GM21723 (cell line): ENCODE data around the gene ANTXRL.
"Not testable (repeated sequence)": the region's sequence is repeated elsewhere in the genome, so short reads cannot be mapped to it uniquely, and the experiment has no call there.

Experiments
- ATAC-seq: cut with Tn5 transposase; IDR thresholded peaks from one replicate; pipeline ENCODE4 v1.9.1; 2021; ENCODE audit warnings: mild to moderate bottlenecking, moderate library complexity; ENCODE audit not compliant: unreplicated experiment

ANTXRL gene

DNA sequence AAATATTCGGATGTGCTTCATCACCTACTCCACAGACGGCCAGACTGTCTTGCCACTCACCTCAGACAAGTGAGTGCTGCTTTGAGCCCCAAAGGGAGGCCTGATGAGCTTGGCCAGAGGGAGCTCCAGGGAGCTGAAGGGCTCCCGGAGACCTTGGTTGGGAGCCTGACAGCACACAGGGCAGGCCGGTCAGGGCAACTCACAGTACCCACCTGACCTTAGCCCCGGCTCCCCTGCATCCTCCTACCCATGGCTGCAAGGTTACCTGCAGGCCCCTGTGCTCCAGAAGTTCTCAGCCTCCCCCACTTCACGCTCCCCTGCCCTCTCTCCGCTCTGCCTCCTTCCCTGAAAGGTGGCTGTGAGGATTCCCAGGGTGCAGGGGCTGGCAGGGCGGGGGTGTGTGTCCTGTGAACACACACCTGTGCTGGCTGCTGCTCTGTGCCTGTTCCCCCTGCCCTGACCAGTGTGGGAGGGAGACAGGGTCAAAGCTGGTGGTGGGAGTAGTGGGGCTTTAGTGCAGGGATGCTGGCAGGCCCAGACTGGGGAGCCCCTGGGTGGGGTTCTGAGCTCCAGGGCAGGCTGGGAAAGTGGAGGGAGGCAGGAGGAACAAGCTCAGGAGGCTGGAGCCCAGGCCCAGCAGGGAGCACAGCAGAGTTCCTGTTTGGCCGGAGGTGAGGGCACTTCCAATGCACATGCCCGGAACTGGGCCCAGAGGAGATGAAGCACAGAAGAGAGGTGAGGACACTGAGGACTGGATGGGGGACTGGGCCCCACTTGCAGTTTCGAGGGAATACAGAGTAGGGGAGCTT lies 7.2 kb downstream of the ANTXRL start:
- ATAC-seq = no peak

DNA sequence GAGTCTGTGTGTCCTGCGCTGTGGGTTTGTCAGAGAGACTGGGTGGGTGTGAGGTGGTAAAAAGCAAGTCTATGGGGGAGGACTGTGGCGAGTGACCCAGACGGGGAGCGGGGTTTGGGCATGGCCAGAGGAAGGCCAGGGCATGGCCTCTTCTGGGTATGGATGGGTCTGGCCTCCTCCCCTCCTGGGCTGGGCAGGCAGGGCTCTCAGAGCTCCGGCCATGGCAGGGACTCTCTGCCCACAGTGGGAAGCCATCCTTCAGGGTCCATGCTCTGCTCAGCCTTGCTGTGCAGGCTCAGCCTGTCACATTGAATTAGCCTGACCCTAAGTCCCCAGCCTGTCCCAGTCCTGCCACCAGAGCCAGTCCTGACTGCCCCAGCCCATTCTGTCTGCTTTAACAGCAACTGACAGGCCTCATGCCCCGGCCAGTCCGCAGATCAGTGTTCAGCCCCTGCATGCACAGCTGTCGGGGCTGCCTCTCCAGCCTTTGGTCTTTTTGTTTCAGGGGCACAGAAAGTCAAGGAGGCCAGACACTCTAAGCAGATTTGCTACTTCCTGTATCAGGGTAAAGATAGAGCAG lies 7.9 kb downstream of the ANTXRL start:
- ATAC-seq = no peak

GRCh38 chr10:46295350-46296010 lies 8.7 kb downstream of the ANTXRL start:
- not testable (repeated sequence) for ATAC-seq

GRCh38 chr10:46296086-46296485 lies 9.3 kb downstream of the ANTXRL start:
- ATAC-seq = not testable (repeated sequence)

GRCh38 chr10:46296641-46297141 lies 9.9 kb downstream of the ANTXRL start:
- no peak for ATAC-seq

GRCh38 chr10:46297406-46298204 lies 10.8 kb downstream of the ANTXRL start:
- ATAC-seq = no peak

DNA sequence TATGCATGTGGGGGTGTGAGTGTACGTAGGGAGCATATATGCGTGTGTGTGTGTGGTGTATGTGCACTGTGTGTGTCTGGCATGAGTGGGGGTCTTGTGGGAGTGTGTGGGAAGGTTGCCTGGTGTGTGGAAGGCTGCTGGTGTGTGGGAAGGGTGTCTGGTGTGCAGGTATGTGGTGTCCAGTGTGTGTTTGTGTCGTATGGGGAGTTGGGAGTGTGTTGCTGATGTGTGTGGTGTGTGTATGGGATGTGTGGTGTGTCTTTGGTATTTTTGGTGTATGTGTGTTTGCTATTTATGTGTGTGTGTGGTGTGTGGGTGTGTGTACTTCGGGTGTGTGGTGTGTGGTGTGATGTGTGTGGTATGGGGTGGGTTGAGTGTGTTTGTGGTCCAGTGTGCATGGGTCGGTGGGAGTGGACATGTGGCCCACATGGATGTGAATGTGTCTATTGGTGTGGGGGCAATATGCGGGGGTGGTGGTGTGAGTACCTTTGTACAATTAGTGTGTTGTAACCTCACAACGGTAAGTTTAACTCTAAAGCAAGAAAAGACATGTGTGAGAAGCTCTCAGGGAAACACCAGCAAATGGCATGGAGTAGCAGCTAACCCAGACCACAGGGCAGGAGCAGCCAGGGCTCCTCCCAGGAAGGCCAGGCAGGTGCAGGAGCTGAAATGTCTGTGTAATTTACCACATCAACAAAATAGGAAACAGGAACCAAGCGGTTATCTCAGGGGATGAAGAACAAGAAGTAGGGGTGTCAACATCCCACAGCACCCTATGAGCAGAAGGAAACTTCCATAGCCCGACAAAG lies 11.9 kb downstream of the ANTXRL start:
- no peak for ATAC-seq

GRCh38 chr10:46299286-46299535 lies 12.4 kb downstream of the ANTXRL start:
- no peak for ATAC-seq

- ATAC-seq = no peak
Measured at GRCh38 chr10:46299536-46300369, 13.0 kb downstream of the ANTXRL start.

DNA sequence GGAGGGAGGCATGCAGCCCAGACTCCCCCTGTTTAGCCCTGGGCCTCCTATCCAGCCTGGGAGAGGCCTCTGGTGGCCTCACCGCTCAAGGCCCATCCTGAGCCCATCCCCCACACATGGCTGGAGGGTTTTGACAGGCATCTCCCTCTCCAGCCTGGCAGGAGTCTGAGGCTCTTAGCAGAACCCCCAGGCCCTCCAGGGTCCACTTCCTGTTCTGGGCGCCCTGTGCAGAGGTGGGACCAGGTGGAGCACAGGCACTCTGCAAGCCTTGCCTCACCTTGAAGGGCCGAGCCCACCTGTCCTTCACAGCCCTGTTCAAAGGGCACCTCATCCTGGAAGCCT lies 13.5 kb downstream of the ANTXRL start:
- ATAC-seq = not testable (repeated sequence)

DNA sequence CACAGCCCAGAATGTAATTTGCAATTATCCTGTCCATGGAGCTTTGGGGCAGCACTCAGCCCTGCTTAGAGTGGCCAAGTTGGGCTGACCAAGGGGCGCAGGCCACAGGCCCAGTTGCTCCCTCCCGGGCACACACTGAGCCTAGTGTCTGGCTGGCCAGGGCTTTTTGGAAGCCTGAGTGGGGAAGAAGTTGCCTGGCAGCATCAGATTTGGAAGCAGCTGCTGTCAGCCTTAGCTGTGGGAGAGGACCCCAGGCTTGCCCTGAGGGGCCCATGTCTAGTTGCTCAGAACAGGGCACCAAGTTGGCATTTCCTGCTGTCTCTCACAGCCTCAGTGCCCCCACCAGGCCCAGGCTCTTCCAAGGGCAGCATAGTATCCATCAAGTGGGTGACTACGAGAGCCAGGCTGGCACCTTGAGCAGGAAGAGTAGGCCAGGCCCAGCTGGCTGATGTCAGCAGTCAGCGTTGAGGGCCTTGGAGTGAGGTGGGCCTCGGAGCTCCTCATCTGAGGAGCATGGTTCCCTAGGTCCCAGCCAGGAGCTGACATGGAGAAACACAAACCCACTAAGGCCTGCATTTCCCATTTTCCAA lies 14.4 kb downstream of the ANTXRL start:
- no peak for ATAC-seq

- no peak for ATAC-seq
Measured at GRCh38 chr10:46301721-46302479, 15.1 kb downstream of the ANTXRL start.

DNA sequence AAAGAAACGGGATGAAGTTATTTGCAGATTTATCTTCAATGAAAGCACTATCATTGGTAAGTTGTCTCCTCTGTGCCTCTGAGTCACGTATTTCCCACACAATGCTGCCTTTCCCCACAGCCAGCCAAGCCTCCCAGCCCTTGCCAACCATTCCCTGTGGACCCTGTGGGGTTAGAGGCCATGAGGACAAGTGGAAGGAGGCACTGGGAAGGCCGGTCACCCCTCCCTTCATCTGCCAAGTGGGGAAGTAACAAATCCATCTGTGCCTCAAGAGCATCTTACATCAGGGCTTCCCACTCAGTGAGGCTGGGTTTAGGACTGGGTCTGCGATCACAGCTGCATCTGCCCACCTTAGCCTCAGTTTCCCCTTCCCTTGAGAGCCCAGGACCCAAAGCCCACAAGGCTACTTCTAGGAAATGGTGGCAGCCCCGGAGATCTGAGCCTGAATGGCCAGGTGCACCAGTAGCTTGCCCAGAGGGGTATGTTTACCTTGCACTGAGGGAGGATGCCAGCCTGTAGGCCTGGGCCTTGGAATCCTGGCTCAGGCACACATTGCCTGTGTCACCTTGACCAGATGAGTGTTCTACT lies 16.1 kb downstream of the ANTXRL start:
- ATAC-seq = not testable (repeated sequence)

GRCh38 chr10:46304062-46304461 lies 17.3 kb downstream of the ANTXRL start:
- no peak for ATAC-seq

- not testable (repeated sequence) for ATAC-seq
Measured at GRCh38 chr10:46304671-46305070, 17.9 kb downstream of the ANTXRL start.

DNA sequence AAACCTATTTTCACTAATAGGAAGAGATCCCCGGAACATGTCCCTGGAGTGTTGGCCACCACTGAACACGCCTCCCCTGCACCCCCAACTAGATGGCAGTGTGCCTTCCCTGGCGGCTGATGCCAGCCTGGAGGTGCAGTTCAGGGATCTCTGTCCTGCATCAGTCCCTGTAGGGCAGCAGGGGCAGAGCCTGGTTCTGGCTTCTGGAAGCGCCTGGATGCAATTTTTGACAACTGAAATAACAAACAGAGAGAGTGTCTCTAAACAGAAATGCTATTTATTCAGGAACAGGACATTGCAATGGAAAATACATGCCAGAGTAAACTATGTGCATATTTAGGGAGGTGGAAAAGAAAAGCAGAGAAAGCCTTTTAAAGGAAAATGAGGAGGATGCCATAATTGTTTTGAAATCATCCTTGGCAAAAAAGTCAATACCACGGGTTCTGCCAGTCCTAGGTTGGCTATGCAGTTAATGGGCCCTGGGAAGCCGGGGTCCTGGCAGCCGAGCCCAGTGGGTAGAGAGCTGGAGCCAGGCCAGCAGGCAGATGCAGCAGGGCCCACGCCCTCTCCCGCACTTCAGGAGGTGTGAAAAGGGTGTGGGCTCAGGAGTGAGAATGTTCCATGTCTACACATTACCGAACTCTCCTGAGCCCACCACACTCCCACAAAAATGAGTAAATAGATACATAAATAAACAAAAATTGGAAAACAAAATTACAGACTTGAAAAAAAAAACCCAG lies 18.5 kb downstream of the ANTXRL start:
- ATAC-seq = no peak

DNA sequence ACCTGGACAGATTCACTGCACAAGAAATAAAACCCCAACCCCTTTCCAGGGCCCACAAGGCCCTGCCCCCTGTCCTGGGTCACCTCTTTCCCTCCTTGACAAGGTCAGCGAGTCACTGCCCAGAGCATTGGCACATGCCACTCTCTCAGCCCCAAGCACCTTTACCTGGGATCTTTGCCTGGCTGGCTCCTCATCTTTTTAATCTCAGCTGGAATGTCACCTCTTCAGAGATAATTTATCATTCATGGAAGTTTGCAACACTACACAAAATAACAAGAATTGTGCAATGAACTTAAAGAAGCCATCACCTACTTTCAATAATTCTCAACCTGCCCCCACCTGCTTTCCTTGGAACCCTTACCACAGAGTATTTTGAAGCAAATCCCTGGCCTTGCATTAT lies 19.2 kb downstream of the ANTXRL start:
- no peak for ATAC-seq
